NCI-H69 (cell line): ENCODE data around the gene OR51V1.
"Not testable (repeated sequence)": the region's sequence is repeated elsewhere in the genome, so short reads cannot be mapped to it uniquely, and the experiment has no call there.

ENCODE experiments used
- DNase-seq: peaks from one replicate; lab custom pipeline; 2025; lab: John Stamatoyannopoulos, UW

Gene OR51V1

DNA sequence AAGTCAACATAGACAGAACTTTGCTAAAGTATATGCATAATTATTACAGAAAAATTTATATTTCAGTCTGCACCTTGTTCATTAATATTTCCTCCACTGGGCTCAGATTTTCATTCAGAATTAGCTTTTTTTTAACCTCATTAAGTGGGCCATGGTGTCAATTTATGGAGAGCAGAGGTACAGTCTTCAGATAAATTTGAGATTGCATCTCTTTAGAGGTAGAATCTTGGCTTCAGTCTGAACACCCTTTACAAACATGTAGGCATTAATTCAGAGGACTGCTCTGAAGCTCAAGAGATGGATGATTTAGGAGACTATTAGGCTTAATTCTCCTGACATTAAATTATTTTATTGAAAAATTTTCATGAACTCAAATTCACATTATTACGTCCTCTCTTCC lies 29.8 kb upstream of the OR51V1 start:
- no peak for DNase-seq

DNA sequence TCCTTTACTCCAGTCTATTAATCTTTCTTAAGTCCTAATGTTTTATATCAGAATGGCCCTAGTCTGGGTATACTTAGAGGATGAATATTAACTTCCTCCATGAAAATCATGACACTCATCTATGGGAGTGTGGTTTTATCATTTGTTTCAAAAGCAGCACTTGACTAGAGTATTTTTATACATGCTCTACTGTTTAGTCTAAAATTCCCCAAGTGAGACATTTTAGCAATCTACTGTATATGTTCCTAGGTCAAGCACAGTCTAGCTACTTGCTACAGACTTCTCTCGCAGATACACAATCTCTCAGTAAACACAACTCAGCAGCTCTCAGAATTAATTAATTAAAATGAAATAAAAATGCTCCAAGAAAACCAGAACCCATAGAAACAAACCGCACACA lies 29.3 kb upstream of the OR51V1 start:
- no peak for DNase-seq

DNA sequence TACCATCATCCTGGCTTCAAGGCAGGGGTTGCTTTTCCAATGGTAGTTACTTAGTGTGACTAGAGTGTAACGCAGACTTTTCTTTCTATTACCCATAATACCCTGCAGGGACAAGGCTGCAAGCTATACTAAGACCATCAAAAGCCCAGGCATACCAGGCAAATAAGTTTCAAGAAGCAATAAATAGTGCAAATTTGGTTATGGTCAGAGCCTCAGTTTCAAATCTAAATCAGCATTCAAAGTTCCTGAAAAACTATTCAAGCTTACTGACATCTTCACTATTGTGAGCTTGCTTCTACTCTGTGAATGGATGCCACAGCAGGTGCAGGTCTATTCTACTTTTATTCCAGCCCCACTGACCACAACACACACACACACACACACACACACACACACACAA lies 28.9 kb upstream of the OR51V1 start:
- no peak for DNase-seq

DNA sequence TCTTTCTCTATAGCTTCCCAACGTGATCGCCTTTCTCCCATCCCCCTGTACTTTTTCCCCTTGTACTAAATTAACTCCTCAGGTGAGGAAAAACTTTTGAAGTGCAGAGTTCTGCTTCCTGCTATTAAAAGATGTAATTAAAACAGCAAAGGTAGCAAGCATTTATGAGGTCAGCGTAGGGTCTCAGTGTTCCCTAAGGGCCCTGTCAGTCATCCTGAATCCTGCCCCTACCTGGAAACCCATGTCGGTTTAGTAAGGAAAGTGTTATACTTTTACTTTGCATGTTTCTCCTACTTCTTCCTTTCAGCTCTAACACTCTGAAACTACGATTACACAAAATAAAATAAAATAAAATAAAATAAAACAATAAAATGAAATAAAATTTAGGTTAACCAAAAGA lies 27.6 kb upstream of the OR51V1 start:
- DNase-seq: no peak

DNA sequence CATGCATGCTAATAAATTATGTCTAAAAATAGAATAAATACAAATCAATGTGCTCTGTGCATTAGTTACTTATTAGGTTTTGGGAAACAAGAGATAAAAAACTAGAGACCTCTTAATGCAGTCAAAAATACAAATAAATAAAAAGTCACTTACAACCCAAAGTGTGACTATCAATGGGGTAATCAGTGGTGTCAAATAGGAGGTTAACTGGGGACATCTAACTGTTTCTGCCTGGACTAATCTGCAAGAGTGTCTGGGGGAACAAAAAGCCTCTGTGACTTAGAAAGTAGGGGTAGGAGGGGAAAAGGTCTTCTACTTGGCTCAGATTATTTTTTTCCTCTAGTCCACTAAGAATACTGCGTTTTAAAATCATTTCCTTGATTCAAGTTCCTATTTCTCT lies 27.2 kb upstream of the OR51V1 start:
- DNase-seq: no peak

DNA sequence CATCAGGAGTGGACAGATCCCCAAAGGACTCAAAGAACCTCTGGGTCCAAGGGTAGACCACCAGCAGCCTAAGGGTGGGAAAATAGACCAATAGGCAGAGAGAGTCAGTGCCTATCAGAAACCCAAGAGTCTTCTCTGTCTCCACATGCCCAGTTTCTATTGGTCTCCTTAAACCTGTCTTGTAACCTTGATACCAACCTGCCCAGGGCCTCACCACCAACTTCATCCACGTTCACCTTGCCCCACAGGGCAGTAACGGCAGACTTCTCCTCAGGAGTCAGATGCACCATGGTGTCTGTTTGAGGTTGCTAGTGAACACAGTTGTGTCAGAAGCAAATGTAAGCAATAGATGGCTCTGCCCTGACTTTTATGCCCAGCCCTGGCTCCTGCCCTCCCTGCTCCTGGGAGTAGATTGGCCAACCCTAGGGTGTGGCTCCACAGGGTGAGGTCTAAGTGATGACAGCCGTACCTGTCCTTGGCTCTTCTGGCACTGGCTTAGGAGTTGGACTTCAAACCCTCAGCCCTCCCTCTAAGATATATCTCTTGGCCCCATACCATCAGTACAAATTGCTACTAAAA lies 26.3 kb upstream of the OR51V1 start, which contains the start of gene HBB:
Gene HBB (minus strand): TSS at position 340 of the 579 bp plus-strand sequence. CDS start 50 bp downstream, at position 290.
- no peak for DNase-seq

DNA sequence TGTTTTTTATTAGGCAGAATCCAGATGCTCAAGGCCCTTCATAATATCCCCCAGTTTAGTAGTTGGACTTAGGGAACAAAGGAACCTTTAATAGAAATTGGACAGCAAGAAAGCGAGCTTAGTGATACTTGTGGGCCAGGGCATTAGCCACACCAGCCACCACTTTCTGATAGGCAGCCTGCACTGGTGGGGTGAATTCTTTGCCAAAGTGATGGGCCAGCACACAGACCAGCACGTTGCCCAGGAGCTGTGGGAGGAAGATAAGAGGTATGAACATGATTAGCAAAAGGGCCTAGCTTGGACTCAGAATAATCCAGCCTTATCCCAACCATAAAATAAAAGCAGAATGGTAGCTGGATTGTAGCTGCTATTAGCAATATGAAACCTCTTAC lies 25.0 kb upstream of the OR51V1 start:
- no peak for DNase-seq

DNA sequence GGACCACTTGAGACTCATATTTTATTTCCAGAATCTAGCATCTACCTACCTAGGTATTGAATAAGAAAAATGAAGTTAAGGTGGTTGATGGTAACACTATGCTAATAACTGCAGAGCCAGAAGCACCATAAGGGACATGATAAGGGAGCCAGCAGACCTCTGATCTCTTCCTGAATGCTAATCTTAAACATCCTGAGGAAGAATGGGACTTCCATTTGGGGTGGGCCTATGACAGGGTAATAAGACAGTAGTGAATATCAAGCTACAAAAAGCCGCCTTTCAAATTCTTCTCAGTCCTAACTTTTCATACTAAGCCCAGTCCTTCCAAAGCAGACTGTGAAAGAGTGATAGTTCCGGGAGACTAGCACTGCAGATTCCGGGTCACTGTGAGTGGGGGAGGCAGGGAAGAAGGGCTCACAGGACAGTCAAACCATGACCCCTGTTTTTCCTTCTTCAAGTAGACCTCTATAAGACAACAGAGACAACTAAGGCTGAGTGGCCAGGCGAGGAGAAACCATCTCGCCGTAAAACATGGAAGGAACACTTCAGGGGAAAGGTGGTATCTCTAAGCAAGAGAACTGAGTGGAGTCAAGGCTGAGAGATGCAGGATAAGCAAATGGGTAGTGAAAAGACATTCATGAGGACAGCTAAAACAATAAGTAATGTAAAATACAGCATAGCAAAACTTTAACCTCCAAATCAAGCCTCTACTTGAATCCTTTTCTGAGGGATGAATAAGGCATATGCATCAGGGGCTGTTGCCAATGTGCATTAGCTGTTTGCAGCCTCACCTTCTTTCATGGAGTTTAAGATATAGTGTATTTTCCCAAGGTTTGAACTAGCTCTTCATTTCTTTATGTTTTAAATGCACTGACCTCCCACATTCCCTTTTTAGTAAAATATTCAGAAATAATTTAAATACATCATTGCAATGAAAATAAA lies 24.3 kb upstream of the OR51V1 start:
- no peak for DNase-seq

DNA sequence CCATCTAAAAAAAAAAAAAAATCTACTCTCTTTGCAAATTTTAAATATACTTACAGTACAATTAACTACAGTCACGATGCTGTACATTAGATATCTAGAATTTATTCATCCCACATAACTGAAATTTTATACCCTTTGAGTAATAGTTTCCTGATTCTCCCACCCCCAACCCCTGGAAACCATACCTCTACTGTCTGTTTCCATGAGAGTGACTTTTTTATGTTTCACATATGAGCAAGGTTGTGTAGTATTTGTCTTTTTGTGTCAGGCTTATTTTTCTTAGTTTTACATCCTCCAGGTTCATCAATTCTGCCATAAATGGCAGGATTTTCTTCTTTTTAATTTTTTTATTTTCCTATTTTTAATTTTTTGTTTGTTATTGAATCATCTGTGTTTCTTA lies 23.2 kb upstream of the OR51V1 start:
- DNase-seq: no peak

DNA sequence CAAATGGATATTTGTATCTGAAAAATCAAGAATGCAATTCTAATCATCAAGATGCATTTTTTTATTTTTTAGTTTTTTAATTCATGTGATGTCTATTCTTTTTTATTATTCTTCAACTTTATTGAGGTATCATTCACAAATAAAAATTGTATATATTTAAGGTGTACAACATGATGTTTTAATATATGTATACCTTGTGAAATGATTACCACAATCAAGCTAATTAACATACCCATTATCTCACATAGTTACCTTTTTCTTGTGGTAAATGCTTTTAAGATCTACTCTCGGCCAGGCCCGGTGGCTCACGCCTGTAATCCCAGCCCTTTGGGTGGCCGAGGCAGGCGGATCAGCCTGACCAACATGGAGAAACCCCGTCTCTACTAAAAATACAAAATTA lies 22.7 kb upstream of the OR51V1 start:
- DNase-seq: no peak

DNA sequence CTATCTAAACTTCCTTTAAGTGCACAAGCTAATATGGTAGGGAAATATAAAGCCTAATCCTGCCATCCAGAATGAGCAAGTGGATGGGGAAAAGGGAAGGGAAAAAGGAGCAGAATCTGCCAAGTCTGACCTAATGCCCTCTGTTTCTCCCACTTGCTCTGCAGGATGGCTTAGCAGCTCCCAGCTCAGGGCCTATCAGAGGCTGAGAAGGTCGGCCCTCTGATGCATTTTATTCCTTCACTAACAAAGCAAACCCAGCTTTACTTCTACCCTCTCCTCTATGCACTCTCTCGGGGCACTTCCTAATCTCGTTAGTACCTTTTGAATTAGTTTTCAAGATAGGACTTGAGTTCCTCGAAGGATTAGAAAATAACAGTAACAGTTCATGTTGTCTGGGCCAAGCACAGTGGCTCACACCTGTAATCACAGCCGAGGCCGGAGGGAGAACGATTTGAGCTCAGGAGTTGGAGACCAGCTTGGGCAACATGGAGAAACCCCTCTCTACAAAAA lies 9.9 kb upstream of the OR51V1 start:
- no peak for DNase-seq

DNA sequence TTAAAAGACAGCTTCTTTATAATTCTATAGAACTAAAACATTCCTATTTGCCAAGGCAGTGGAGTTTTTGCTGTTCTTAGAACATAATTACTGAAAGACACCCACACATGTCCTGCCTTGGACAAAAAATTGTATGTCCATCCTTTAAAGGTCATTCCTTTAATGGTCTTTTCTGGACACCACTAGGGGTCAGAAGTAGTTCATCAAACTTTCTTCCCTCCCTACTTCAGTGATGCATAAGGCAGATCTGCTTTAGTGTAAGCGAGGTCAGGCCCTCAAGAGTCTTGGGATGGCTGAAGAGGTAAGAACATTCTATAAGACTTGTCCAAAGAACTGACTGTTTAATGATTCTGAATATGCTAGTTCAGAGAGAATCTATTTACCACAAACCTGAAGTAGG lies 4.3 kb upstream of the OR51V1 start:
- peak; percentile 38 for DNase-seq

DNA sequence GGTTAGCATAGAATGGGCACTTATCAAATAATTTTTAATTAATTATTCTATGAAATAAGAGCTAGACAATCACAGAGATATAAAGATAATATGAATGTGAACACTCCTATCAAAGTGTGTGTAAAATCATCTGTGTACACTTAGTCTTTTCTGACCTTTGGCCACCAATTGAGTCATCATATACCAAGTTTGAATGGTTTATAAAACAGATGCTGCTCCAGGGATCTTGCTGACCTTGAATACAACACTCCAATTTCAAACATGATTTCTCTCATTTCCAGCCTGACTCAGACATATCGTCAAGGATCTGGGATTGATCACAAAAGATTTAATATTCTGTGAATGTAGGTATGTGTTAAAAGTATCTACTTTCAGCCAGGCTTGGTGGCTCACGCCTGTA lies 2.9 kb upstream of the OR51V1 start:
- no peak for DNase-seq

DNA sequence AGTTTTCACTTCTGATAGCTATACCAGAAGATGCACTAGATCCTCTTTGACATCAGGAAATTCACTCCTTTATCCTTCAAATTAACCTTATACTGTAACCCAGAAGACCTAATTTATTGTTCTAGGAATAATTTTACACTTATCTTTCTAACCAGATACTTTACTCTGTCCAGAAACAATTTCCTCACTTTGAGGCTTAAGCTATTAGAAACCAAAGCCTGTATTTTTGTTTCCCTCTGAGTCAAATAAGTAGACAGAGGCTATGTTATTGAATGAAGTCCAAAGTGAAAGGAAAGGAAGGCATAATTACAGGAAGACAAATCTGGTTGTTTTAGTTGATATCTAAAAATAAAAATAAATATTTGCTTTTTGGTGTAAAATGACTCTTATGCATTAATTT lies 2.2 kb downstream of the OR51V1 start:
- DNase-seq: no peak

DNA sequence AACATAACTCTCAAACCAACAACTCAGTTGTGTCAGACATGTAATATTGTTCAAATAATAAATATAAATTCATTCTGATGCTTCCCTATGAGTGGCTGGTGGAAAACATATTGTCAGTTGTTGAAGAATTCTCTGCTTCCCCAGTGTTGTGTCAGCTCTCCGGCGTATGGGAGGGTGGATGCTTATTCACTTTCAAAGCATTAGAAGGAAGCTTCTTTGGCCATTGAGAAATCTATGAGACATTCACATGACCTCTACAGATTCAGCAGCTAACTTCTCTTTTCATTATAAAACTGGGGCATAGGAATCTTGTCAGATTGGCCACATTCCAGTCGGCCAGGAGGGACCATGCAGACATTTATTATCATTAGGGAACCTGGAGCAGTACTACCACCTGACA lies 2.9 kb downstream of the OR51V1 start:
- no peak for DNase-seq

DNA sequence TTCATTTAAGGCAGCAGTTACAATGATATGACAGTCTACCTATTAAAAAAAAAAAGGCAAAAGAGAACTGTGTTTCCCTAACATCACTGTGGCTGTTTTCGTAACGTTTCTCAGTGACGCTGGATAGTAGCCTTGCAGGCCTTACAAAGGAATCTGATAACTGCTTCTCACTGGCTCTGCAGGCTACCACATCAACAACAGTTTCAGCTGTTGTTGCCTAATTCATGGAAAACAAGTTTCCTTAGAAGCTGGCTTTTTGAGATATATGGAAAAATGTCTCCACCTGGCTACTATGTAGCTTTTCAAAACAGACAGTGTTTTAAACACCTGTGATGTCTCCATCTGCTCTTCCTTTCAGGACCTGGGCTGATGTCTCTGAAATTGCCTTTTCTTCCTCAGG lies 3.8 kb downstream of the OR51V1 start:
- no peak for DNase-seq

DNA sequence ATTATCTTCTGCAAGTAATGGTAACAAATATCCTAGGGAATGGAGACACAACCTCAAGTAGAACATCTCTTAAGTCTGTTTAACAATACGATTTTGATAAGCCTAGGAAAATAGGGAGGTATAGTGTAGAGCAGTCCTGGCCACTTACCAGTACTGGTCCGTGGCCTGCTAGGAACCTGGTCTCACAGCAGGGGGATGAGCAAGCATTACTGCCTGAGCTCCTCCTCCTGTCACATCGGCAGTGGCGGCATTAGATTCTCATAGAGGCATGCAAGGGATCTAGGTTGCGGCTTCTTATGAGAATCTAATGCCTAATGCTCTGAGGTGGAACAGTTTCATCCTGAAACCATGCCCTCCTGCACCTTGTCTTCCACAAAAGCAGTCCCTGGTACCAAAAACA lies 4.4 kb downstream of the OR51V1 start:
- no peak for DNase-seq

DNA sequence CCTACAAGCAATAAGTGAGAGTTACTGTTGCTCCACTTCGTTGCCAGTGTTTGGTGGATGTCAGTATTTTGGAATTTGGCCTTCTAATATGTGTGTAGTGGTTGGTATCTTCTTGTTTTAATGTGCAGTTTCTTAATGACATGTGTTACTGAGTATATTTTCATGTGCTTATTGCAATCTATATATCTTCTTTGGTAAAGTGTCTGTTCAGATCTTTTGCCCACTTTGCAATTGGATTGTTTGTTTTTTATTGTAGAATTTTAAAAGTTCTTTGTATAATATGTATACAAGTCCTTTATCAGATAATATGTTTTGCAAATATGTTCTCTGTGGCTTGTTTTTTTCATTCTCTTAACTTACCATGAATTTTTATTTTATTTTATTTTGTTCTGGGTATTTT lies 7.7 kb downstream of the OR51V1 start:
- DNase-seq: no peak

DNA sequence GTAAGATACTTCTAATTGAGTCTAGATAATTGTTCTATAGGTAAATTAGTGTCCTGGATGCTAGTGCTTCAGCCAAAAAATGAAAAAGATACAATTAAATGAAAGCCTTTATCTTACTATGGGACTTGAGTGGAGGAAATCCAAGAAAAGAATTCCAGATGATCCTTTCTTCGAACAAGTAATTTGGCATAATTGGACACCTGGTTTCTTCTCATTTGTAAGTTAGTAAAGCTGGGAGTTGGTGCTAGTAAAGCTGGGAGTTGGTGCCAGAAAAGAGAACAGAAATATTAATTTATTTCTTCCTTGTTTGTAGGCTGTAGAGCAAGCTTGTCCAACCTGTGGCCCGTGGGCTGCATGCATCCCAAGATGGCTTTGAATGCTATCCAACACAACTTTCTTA lies 12.3 kb downstream of the OR51V1 start:
- DNase-seq: no peak

DNA sequence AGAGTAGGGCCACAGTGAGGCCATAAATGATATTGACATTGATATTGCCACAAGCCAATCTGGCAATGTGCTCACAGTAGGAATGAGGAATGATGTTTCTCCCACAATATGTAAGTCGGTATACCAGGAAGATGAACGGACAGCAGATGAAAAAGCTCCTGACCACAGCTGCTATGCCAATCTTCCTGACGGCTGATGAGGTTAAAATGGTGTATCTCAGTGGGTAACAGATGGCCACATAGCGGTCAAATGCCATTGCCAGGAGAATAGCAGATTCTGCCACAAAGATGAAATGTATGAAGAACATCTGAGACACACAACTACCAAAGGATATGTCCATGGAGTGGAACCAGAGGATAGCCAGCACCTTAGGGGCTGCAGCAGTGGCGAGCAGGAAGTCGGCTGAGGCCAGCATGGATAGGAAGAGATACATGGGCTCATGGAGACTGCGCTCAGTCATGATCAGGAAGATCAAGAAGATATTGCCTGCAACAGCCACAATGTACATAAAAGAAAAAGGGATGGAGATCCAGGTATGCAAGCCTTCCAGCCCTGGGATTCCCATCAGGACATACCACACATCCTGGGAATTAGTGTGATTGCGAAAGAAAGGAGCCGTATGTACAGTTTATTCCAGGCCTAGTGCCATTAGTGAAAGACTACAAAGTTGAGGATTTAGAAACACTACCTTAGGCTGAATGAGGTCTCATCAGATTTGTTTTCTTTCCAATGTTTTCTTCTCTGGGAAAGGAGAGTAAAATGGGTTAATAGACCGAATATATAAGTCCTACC lies 22.2 kb downstream of the OR51V1 start:
- no peak for DNase-seq

DNA sequence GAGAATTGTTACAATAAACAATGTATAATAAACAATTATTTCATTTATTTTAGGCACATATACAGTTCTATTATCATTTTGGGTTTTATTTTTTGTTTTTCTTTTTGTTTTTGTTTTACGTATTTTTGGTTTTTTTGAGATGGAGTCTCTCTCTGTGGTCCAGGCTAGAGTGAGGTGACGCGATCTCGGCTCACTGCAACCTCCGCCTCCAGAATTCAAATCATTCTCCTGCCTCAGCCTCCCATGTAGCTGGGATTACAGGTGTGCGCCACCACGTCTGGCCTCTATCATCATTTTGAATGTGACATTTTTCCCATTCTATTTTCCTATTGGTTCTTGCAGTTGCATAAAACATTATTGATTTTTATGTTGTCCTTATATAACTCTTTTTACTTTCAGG lies 25.5 kb downstream of the OR51V1 start:
- DNase-seq: no peak

DNA sequence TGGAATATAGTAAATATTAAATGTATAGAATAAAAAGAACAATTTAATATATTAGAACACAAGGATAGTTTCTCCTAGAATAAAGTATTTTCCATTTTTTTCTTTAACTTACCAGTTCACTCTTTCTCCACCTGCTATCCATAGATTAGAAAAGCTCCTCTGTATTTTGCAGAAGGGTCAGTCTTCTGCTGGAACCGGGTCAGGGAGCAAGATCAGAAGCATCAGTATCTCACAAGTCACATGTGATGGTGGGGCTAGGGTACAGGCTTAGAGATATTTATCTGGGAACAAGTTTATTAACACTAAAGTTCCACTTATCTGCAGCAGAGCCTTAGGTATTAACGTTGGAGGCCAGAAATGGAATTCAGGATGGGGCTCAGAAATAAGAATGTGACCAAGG lies 28.6 kb downstream of the OR51V1 start:
- no peak for DNase-seq

DNA sequence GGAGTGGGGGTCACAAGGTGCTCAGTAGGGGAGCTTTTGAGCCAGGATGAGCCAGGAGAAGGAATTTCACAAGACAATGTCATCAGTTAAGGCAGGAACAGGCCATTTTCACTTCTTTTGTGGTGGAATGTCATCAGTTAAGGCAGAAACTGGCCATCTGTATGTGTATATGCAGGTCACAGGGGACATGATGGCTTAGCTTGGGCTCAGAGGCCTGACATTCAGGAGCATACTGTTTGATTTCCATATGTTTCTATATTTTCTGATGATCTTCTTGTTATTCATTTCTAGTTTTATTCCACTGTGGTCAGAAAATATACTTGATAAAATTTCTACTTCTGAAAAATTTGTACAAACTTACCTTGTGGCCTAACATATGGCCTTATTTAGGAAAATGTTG lies 34.6 kb downstream of the OR51V1 start:
- not testable (repeated sequence) for DNase-seq
